Measurements from ENCODE around the gene PTPN5. TPM values are rescaled to one million over a fixed set of nuclear protein-coding genes. Genes with fewer than 3 reads are reported as not detected.

PTPN5 gene
- total and polyA plus RNA-seq, 4 donors = not detected

- Histone ChIP-seq H3K4me1 (ENCODE audit: control insufficient read depth in 4 of 4, insufficient read depth in 4 of 4, low read length in 3 of 4) (no peaks in the 10 kb centered on the region), H3K27me3 (ENCODE audit: control insufficient read depth in 4 of 4, insufficient read depth in 4 of 4, low read length in 3 of 4) (no peaks in the 10 kb centered on the region), H3K27ac (ENCODE audit: low read depth in 1 of 2, low read length in 2 of 2) (no peak overlapping the region), H3K36me3 (ENCODE audit: control insufficient read depth in 4 of 4, insufficient read depth in 3 of 4, low read depth in 1 of 4, low read length in 3 of 4) (no peaks in the 10 kb centered on the region), H3K4me3 (ENCODE audit: low read depth in 1 of 3, low read length in 3 of 3) (no peak overlapping the region), H3K9ac (ENCODE audit: low read depth in 1 of 2, low read length in 2 of 2) (no peak overlapping the region), H3K9me3 (ENCODE audit: control insufficient read depth in 4 of 4, low read length in 3 of 4) (no peaks in the 10 kb centered on the region)
- DNase-seq (ENCODE audit: low spot score) = no peak
- TF ChIP-seq FOXA1 (IDR thresholded peaks at IDR 0.05) = no peak
- no peak for TF ChIP-seq FOXA2 (IDR thresholded peaks at IDR 0.05)
- TF ChIP-seq HNF4G (IDR thresholded peaks at IDR 0.05) = no peak
- TF ChIP-seq JUND (IDR thresholded peaks at IDR 0.05) = no peak
- TF ChIP-seq ATF3 (IDR thresholded peaks at IDR 0.05) = no peak
- TF ChIP-seq ZBTB33 (IDR thresholded peaks at IDR 0.05) = no peak
- 66% methylated on average over 5 of the region's 5 CpGs for WGBS
Observed at GRCh38 chr11:18772211-18772610, 19.4 kb downstream of the PTPN5 start.

GRCh38 chr11:18771266-18772035 lies 20.1 kb downstream of the PTPN5 start:
- Histone ChIP-seq H3K36me3 (ENCODE audit: control insufficient read depth in 4 of 4, insufficient read depth in 3 of 4, low read depth in 1 of 4, low read length in 3 of 4) (no peaks in the 10 kb centered on the region), H3K4me1 (ENCODE audit: control insufficient read depth in 4 of 4, insufficient read depth in 4 of 4, low read length in 3 of 4) (no peaks in the 10 kb centered on the region), H3K9ac (ENCODE audit: low read depth in 1 of 2, low read length in 2 of 2) (no peak overlapping the region), H3K4me3 (ENCODE audit: low read depth in 1 of 3, low read length in 3 of 3) (no peak overlapping the region), H3K27ac (ENCODE audit: low read depth in 1 of 2, low read length in 2 of 2) (no peak overlapping the region), H3K9me3 (ENCODE audit: control insufficient read depth in 4 of 4, low read length in 3 of 4) (no peaks in the 10 kb centered on the region), H3K27me3 (ENCODE audit: control insufficient read depth in 4 of 4, insufficient read depth in 4 of 4, low read length in 3 of 4) (no peaks in the 10 kb centered on the region)
- 81% methylated on average over 13 of the region's 13 CpGs for WGBS
- DNase-seq (ENCODE audit: low spot score) = no peak
- TF ChIP-seq HNF4G (IDR thresholded peaks at IDR 0.05) = no peak
- TF ChIP-seq FOXA1 (IDR thresholded peaks at IDR 0.05) = no peak
- TF ChIP-seq, protein P1, sequence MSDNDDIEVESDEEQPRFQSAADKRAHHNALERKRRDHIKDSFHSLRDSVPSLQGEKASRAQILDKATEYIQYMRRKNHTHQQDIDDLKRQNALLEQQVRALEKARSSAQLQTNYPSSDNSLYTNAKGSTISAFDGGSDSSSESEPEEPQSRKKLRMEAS (IDR thresholded peaks at IDR 0.05) = no peak
- TF ChIP-seq EGR1 (IDR thresholded peaks at IDR 0.05; ENCODE audit: low read depth in 2 of 2) = no peak
- TF ChIP-seq, protein P2, sequence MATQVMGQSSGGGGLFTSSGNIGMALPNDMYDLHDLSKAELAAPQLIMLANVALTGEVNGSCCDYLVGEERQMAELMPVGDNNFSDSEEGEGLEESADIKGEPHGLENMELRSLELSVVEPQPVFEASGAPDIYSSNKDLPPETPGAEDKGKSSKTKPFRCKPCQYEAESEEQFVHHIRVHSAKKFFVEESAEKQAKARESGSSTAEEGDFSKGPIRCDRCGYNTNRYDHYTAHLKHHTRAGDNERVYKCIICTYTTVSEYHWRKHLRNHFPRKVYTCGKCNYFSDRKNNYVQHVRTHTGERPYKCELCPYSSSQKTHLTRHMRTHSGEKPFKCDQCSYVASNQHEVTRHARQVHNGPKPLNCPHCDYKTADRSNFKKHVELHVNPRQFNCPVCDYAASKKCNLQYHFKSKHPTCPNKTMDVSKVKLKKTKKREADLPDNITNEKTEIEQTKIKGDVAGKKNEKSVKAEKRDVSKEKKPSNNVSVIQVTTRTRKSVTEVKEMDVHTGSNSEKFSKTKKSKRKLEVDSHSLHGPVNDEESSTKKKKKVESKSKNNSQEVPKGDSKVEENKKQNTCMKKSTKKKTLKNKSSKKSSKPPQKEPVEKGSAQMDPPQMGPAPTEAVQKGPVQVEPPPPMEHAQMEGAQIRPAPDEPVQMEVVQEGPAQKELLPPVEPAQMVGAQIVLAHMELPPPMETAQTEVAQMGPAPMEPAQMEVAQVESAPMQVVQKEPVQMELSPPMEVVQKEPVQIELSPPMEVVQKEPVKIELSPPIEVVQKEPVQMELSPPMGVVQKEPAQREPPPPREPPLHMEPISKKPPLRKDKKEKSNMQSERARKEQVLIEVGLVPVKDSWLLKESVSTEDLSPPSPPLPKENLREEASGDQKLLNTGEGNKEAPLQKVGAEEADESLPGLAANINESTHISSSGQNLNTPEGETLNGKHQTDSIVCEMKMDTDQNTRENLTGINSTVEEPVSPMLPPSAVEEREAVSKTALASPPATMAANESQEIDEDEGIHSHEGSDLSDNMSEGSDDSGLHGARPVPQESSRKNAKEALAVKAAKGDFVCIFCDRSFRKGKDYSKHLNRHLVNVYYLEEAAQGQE (IDR thresholded peaks at IDR 0.05) = no peak

DNA sequence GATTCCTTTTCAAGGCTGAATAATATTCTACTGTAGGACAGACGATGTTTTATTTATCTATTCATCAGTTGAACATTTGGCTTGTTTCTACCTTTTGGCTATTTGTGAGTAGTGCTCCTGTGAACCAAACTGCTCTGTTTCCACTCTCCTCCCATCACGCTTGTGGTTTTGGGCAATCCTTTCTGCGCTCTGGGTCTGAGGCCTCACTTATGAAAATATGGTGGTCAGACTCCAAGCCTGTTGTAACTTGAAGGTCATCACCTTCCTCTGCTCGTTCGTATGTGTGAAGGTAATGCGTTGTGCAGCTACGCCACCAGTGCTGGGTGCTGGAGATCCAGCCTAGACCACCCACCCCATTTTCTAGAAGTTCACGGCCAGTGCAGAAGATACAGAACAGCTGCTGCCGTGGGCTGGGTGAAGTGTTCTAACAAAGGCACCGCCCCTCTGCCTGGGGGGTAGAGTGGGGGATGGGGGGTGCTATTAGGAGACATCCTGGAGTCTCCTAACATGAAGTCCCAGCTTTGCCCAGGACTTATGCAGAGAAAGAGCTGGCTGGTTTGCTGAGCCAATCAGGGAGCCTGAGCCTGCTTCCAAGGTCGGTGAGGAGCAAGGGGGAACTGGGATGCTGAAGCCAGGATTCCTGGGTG lies 21.0 kb downstream of the PTPN5 start:
- H3K27ac ChIP-seq (ENCODE audit: low read depth in 1 of 2, low read length in 2 of 2) = no peak overlapping the region
- H3K9me3 ChIP-seq (ENCODE audit: control insufficient read depth in 4 of 4, low read length in 3 of 4) = no peaks in the 10 kb centered on the region
- no peaks in the 10 kb centered on the region for H3K4me1 ChIP-seq (ENCODE audit: control insufficient read depth in 4 of 4, insufficient read depth in 4 of 4, low read length in 3 of 4)
- 80% methylated on average over 11 of the region's 11 CpGs for WGBS
- no peaks in the 10 kb centered on the region for H3K36me3 ChIP-seq (ENCODE audit: control insufficient read depth in 4 of 4, insufficient read depth in 3 of 4, low read depth in 1 of 4, low read length in 3 of 4)
- no peak overlapping the region for H3K4me3 ChIP-seq (ENCODE audit: low read depth in 1 of 3, low read length in 3 of 3)
- DNase-seq (ENCODE audit: low spot score) = no peak
- no peak overlapping the region for H3K9ac ChIP-seq (ENCODE audit: low read depth in 1 of 2, low read length in 2 of 2)
- no peaks in the 10 kb centered on the region for H3K27me3 ChIP-seq (ENCODE audit: control insufficient read depth in 4 of 4, insufficient read depth in 4 of 4, low read length in 3 of 4)
- TF ChIP-seq GABPA (IDR thresholded peaks at IDR 0.05 in 1 of 2, conservative IDR thresholded peaks at IDR 0.05 in 1 of 2) = no peak
- no peak for TF ChIP-seq TAF1 (conservative IDR thresholded peaks at IDR 0.05)
- no peak for TF ChIP-seq RAD21 (IDR thresholded peaks at IDR 0.05)
- TF ChIP-seq JUND (IDR thresholded peaks at IDR 0.05) = no peak
- TF ChIP-seq SP1 (IDR thresholded peaks at IDR 0.05) = no peak
- TF ChIP-seq, protein P3, sequence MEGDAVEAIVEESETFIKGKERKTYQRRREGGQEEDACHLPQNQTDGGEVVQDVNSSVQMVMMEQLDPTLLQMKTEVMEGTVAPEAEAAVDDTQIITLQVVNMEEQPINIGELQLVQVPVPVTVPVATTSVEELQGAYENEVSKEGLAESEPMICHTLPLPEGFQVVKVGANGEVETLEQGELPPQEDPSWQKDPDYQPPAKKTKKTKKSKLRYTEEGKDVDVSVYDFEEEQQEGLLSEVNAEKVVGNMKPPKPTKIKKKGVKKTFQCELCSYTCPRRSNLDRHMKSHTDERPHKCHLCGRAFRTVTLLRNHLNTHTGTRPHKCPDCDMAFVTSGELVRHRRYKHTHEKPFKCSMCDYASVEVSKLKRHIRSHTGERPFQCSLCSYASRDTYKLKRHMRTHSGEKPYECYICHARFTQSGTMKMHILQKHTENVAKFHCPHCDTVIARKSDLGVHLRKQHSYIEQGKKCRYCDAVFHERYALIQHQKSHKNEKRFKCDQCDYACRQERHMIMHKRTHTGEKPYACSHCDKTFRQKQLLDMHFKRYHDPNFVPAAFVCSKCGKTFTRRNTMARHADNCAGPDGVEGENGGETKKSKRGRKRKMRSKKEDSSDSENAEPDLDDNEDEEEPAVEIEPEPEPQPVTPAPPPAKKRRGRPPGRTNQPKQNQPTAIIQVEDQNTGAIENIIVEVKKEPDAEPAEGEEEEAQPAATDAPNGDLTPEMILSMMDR (IDR thresholded peaks at IDR 0.05; ENCODE audit: low read depth, low read length, missing input control) = no peak
- no peak for TF ChIP-seq ZBTB33 (IDR thresholded peaks at IDR 0.05)
- no peak for TF ChIP-seq ATF3 (IDR thresholded peaks at IDR 0.05)
- TF ChIP-seq FOXA1 (IDR thresholded peaks at IDR 0.05) = no peak
- no peak for TF ChIP-seq EGR1 (IDR thresholded peaks at IDR 0.05; ENCODE audit: low read depth in 2 of 2)
- no peak for TF ChIP-seq NR2F2 (IDR thresholded peaks at IDR 0.05)
- no peak for TF ChIP-seq FOXA2 (IDR thresholded peaks at IDR 0.05)
